DOHH2 (cell line): ENCODE data around the gene DCBLD2.

Experiments used
- CTCF ChIP-seq: fragments of 200-600 bp; sonication (generic); IDR thresholded peaks from one replicate; pipeline ENCODE4 v1.5.1; 2014; ENCODE audit warnings: antibody characterized with exemption, mild to moderate bottlenecking, low read depth, low read length; ENCODE audit not compliant: poor library complexity, severe bottlenecking
- EZH2phosphoT487 ChIP-seq: fragments of 200-600 bp; sonication (generic); IDR thresholded peaks from 2 replicates; pipeline ENCODE4 v1.6.1; 2017; ENCODE audit warnings: borderline replicate concordance, mild to moderate bottlenecking, antibody characterized with exemption, low read length, moderate library complexity, mixed read lengths

DNA sequence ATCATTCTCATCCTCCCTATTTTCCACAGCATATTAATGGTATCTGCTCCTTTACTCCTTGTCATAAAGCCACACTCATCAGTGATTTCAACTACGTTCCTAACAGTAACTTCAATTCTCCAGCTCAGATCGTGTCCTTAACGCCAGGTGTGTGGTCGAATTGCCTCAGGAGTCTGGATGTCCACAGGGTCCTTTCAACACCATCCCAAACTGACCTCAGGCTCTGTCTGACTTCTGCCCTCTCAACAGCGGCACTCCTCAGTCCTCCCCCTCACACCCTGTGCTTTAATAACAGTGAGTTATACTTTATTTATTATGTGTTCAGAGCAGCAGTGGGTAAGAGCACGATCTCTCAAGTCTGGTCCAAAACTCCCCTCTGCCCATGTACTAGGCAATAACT is 95.9 kb downstream of the DCBLD2 start:
- no peak for TF ChIP-seq CTCF
- TF ChIP-seq EZH2phosphoT487, result no peak
